22Rv1 (cell line): ENCODE data around the gene CHTF18.

ENCODE experiments used
- CTCF ChIP-seq: fragments of 450-650 bp; IDR thresholded peaks from 2 replicates; pipeline ENCODE4 v1.5.1; 2017; ENCODE audit warnings: mild to moderate bottlenecking
- ZFX ChIP-seq: fragments of 450-650 bp; IDR thresholded peaks from 2 replicates; pipeline ENCODE4 v1.6.1; 2017; ENCODE audit warnings: antibody characterized with exemption, borderline replicate concordance

GRCh38 chr16:760545-761343, 27.7 kb upstream of the CHTF18 start, which contains the start of gene MSLN:
- TF ChIP-seq CTCF: no peak
- no peak for TF ChIP-seq ZFX
